ENCODE results near the gene TMEM150A.
A peak's percentile ranks its signal among the peaks of the same experiment; 100 is the strongest.
"Not testable (repeated sequence)": the region's sequence is repeated elsewhere in the genome, so short reads cannot be mapped to it uniquely, and the experiment has no call there.

The TMEM150A gene

GRCh38 chr2:85596486-85597143 is 5.9 kb downstream of the TMEM150A start:
- H3K4me3 ChIP-seq (ENCODE audit: low read length), result peak overlapping the region; percentile 98
- DNase-seq (ENCODE audit: low read depth, low spot score), result no peak

DNA sequence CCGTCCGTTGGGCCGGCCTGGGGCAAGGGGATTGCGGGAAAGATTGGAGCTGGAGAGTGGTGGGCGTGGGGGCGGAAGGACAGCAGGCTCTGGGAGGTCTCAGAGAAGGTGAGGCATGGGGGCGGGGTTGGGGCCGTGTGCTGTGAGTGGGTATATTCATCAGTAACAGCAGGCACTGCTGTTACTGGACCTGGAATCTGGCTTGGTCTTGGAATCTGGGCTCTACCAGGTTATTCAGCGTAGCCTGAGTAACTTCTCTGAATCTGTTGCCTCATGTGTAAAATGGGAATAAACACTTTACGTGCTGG is 6.5 kb downstream of the TMEM150A start:
- H3K4me3 ChIP-seq (ENCODE audit: low read length), result peak overlapping the region; percentile 98
- no peak for DNase-seq (ENCODE audit: low read depth, low spot score)

- peak within 1 kb of the TSS; percentile 98 for H3K4me3 ChIP-seq (ENCODE audit: low read length)
- peak; percentile 96 for DNase-seq (ENCODE audit: low read depth, low spot score)
Measured at GRCh38 chr2:85595301-85596025, 7.0 kb downstream of the TMEM150A start, which contains the start of gene RNF181. Gene RNF181, plus strand, starts transcription at chr2:85595745. Its CDS starts 19 bp downstream, at chr2:85595764.

- H3K4me3 ChIP-seq (ENCODE audit: low read length), result peak overlapping the region; percentile 98
- no peak for DNase-seq (ENCODE audit: low read depth, low spot score)
Measured at GRCh38 chr2:85594715-85595300, 7.7 kb downstream of the TMEM150A start.

GRCh38 chr2:85593023-85593422 is 9.5 kb downstream of the TMEM150A start:
- H3K4me3 ChIP-seq (ENCODE audit: low read length), result no peak overlapping the region
- no peak for DNase-seq (ENCODE audit: low read depth, low spot score)

DNA sequence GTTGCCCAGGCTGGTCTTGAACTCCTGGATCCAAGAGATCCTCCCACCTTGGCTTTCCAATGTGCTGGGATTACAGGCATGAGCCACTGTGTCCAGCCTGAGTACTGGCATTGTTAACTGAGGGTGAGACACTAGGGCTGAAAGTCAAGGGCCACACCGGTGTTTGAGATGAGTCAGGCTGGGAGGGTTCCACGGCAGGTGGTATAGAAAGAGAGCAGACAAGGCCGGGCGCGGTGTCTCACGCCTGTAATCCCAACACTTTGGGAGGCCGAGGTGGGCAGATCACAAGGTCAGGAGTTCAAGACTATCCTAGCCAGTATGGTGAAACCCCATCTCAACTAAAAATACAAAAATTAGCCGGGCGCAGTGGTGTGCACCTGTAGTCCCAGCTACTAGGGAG is 10.2 kb downstream of the TMEM150A start:
- not testable (repeated sequence) for DNase-seq (ENCODE audit: low read depth, low spot score); H3K4me3 ChIP-seq (ENCODE audit: low read length)

- DNase-seq (ENCODE audit: low read depth, low spot score), result no peak
- H3K4me3 ChIP-seq (ENCODE audit: low read length), result no peak overlapping the region
Measured at GRCh38 chr2:85591563-85591962, 10.9 kb downstream of the TMEM150A start.

DNA sequence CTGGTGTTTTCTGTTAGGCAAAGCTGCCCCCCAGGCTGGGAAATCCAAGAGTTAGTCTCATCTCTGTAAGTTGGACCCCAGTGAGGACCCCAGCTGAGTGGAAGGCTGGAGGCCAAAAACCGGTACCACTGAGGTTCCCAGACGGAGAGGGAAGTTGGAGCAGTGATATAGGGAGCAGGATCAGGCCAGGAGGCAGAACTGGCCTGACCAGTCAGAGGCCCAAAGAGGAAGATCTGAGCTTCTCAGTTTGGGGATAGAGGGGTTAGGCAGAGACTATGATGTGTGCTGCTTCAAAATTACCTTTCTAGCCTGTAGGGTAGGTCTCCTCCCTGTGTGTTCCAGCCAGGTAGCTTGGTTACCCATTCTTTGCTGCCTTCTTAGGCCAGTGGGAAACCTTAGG is 11.5 kb downstream of the TMEM150A start:
- H3K4me3 ChIP-seq (ENCODE audit: low read length), result no peak overlapping the region
- DNase-seq (ENCODE audit: low read depth, low spot score), result no peak

DNA sequence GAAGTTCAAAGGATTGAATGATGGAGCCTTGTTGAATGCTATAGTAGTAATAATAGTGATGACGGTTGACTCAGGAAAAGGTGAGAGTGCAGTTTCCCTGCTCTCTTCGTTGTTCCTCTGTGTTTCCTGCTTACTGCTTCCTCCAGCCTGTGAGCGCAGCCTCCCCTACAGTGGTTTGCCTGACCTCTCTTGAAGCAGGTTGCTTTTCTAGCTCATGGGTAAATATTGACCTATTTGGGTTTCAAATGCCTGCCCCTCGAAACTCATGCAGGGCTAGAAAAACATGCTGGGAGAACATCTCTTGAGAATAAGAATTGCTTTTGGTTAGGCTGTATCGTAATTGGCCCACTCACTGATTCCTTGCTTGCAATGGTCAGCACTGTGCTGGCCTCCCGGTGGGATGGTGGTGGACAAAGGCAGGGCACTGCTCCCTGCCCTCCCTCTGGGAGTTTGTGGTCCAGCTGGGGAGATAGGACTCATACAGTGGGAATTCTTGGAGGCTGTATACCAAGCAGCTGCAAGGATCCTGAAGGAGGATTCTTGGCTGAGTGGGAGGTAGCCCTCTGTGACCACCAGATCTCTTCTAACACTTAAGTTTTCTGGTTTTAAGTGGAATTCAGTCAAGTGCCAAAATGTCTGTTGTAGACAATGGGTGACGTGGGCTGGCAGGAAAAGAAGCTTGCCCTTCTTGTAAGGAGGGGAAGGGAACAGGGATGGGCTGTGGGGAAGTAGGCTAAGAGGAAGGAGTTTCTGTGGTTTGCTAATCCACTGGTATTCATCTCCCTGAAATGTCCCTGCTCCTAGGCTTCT is 12.3 kb downstream of the TMEM150A start:
- no peak for DNase-seq (ENCODE audit: low read depth, low spot score)
- H3K4me3 ChIP-seq (ENCODE audit: low read length), result no peak overlapping the region

- no peak overlapping the region for H3K4me3 ChIP-seq (ENCODE audit: low read length)
- DNase-seq (ENCODE audit: low read depth, low spot score), result no peak
Measured at GRCh38 chr2:85589181-85589580, 13.3 kb downstream of the TMEM150A start.

DNA sequence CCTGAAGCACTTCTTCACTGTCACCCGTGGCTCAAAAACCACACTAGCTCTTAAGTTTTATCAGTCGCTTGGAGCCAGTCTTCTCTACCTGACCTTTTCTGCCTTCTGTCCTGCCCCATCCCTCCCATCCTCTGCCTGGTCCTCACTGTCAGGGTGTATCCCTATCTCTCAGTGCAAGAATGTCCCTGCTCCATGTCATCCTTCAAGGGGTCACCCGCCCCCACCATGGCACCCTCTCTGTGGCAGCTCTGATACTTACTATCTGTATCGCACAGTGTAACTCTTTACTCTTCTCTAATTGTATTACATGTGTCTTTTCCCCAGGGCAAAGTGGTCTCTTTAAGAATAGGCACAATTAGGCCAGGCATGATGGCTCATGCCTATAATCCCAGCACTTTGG is 13.9 kb downstream of the TMEM150A start:
- no peak overlapping the region for H3K4me3 ChIP-seq (ENCODE audit: low read length)
- DNase-seq (ENCODE audit: low read depth, low spot score), result no peak

DNA sequence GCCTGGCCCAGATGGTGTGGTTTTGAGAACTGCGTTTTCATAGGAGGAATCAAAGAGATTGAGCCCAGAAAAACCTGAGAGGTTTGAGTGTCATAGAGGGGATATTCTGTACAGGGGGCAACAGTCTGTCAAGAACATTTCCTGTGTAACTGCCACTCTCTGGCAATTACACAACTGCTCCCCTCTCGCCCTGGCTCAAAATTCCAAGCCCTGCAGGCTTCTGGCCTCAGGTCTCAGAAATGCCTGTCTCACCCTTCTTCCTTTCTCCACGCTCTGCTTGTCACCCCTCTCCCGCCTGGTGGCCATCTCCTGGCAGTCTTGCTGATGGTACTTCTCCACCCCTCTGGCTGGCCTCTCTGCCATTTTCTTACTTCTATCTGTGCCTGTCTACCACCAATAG is 14.3 kb downstream of the TMEM150A start:
- peak; percentile 36 for DNase-seq (ENCODE audit: low read depth, low spot score)
- H3K4me3 ChIP-seq (ENCODE audit: low read length), result no peak overlapping the region

DNA sequence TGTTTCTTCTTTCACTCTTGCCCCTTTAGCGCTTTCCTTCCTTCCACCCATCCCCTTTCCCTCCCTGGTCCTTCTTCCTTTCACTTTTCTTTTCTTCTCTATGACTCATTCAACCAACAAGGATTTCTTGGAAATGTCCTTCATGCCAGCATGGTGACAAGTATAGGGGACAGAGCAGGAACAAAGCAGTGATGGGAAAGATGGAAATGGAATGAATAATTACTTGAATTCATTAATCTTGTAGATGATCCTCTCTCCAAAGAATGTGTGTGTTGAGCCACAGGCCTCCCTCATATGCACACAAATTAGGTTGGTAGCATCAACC is 16.8 kb downstream of the TMEM150A start:
- DNase-seq (ENCODE audit: low read depth, low spot score), result no peak
- peak overlapping the region; percentile 78 for H3K4me3 ChIP-seq (ENCODE audit: low read length)

- DNase-seq (ENCODE audit: low read depth, low spot score), result no peak
Measured at GRCh38 chr2:85584857-85585780, 17.4 kb downstream of the TMEM150A start.

DNA sequence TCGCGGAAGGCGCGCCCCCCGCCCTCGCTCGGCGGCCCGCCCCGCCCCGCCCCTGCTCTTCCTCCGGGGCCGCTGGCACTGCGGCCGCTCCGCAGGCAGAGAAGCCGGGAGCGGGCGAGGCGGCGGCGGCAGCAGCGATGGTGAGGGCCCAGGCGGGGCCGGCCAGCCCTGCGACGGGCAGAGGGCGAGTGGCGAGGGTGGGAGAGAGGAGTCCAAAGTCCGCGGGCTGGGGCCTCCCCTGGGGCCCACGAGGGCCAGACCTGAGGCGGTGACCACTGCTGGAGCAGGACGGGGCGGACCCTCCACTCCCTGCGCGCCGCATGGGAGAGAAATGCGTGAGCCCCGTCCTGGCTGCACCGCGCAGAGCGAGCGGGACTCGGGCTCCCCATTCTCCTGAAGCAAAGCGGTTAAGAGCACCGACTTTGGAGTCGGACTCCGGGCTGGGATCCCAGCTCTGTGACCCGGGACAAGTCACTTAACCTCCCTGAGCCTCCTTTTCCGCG is 18.1 kb downstream of the TMEM150A start, which contains the start of gene VAMP5:
Gene VAMP5, plus strand, starts transcription at position 78 of the 503 bp plus-strand sequence. Its CDS starts 60 bp downstream, at position 138.
- peak within 1 kb of the TSS; percentile 78 for H3K4me3 ChIP-seq (ENCODE audit: low read length)
- DNase-seq (ENCODE audit: low read depth, low spot score), result no peak

More at GRCh38 chr2:85584857-85585780, 17.4 kb downstream of the TMEM150A start:
- H3K4me3 ChIP-seq (ENCODE audit: low read length), result peak overlapping the region; percentile 78

GRCh38 chr2:85583667-85584353 is 18.7 kb downstream of the TMEM150A start:
- peak overlapping the region; percentile 78 for H3K4me3 ChIP-seq (ENCODE audit: low read length)
- DNase-seq (ENCODE audit: low read depth, low spot score), result peak; percentile 43

- no peak for DNase-seq (ENCODE audit: low read depth, low spot score)
- no peak overlapping the region for H3K4me3 ChIP-seq (ENCODE audit: low read length)
Measured at GRCh38 chr2:85582492-85582891, 20.0 kb downstream of the TMEM150A start.

DNA sequence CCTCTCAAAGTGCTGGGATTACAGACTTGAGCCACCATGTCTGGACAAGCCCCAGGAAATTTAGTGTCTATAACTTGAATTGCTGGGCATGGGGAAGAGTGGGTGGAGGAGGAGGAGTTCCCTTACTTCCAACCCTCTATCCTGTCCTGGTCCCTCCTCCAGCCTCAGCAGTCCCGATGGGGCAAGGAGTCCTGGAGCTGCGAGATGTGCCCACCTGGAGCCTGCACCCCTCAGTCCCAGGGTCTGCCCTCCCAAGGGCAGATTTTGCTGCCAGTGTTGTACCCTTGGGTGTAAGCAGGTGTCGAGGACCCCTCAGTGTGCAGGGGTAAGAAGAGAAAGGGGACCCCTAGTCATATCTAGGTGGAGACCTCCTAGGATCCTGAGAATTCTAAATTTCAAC is 22.3 kb downstream of the TMEM150A start:
- DNase-seq (ENCODE audit: low read depth, low spot score), result no peak
- H3K4me3 ChIP-seq (ENCODE audit: low read length), result no peak overlapping the region

Measured in Jurkat, Clone E6-1 (cell line).